Left ventricle myocardium superior (tissue), 1 donor: ENCODE measurements around the gene PLIN3. TPM values are rescaled to one million over a fixed set of nuclear protein-coding genes. Genes with fewer than 3 reads are reported as not detected.
"Not testable (repeated sequence)": the region's sequence is repeated elsewhere in the genome, so short reads cannot be mapped to it uniquely, and the experiment has no call there.

ENCODE experiments used
- ATAC-seq: fragments of 200-7000 bp; cut with Tn5 transposase; one replicate; pipeline ENCODE4 v1.9.1; 2020; ENCODE audit warnings: mild to moderate bottlenecking, moderate library complexity
- DNase-seq: peaks from one replicate; pipeline ENCODE4 v3.0.0-alpha.2; 2020
- intact Hi-C: fragments of 100-400 bp; cut with micrococcal nuclease; formaldehyde crosslinking; loops from one replicate; pipeline ENCODE4 v1.11.0; 2022
- total RNA-seq: library from RNA; stranded (reverse); fragmentation: NEBNext Ultra II Directional; extraction: Animal tissue kit (Norgen Biotek cat#: 25700); gene quantifications from one replicate; pipeline ENCODE4 v1.2.1, GENCODE V29; 2021
- donor health status: DM: no; HTN: yes; CAD: no; lungs with severe emphysema.

The PLIN3 gene
- total RNA-seq, 1 donor from 2014 or later = 25.8 TPM

GRCh38 chr19:4896372-4896771, 28.9 kb upstream of the PLIN3 start:
- DNase-seq (no peak), ATAC-seq (no peak)
- intact Hi-C loops = no loop called here

GRCh38 chr19:4892962-4893361, 25.5 kb upstream of the PLIN3 start:
- DNase-seq, intact Hi-C loops, ATAC-seq: not testable (repeated sequence)

GRCh38 chr19:4891066-4891465, 23.6 kb upstream of the PLIN3 start:
- ATAC-seq = peak; percentile 93
- intact Hi-C loops = no loop called here
- DNase-seq = peak; percentile 78

- intact Hi-C loops = no loop called here
- no peak for DNase-seq
- ATAC-seq = no peak
These were observed 21.8 kb upstream of the PLIN3 start for GRCh38 chr19:4889034-4889815.

- DNase-seq, ATAC-seq, intact Hi-C loops: not testable (repeated sequence)
These were observed 20.3 kb upstream of the PLIN3 start for GRCh38 chr19:4887803-4888202.

GRCh38 chr19:4884993-4885392, 17.5 kb upstream of the PLIN3 start:
- intact Hi-C loops, DNase-seq, ATAC-seq: not testable (repeated sequence)

GRCh38 chr19:4882874-4883273, 15.4 kb upstream of the PLIN3 start:
- DNase-seq, ATAC-seq, intact Hi-C loops: not testable (repeated sequence)

- intact Hi-C loops = loop anchor here (10.0 kb wide), 1 partner anchor 156 kb away; no protein-coding TSS in a partner anchor
- ATAC-seq (no peak), DNase-seq (no peak)
These were observed 11.6 kb upstream of the PLIN3 start for GRCh38 chr19:4879041-4879440.

- intact Hi-C loops = loop anchor here (10.0 kb wide), 1 partner anchor 156 kb away; no protein-coding TSS in a partner anchor
- peak; percentile 73 for DNase-seq
- ATAC-seq = peak; percentile 84
These were observed 11.1 kb upstream of the PLIN3 start for GRCh38 chr19:4878491-4878968.

GRCh38 chr19:4877753-4878490, 10.5 kb upstream of the PLIN3 start:
- intact Hi-C loops = loop anchor here (10.0 kb wide), 1 partner anchor 157 kb away; no protein-coding TSS in a partner anchor
- ATAC-seq (peak; percentile 93), DNase-seq (peak; percentile 77)

GRCh38 chr19:4873930-4874329, 6.5 kb upstream of the PLIN3 start:
- DNase-seq (no peak), ATAC-seq (no peak)
- intact Hi-C loops = loop anchor here (10.0 kb wide), 1 partner anchor 161 kb away; no protein-coding TSS in a partner anchor

- intact Hi-C loops = loop anchor here (10.0 kb wide), 1 partner anchor 163 kb away; no protein-coding TSS in a partner anchor
- ATAC-seq = no peak
- no peak for DNase-seq
These were observed 4.2 kb upstream of the PLIN3 start for GRCh38 chr19:4871711-4872110.

GRCh38 chr19:4870025-4870700, 2.7 kb upstream of the PLIN3 start:
- intact Hi-C loops = loop anchor here (10.0 kb wide), 1 partner anchor 165 kb away; no protein-coding TSS in a partner anchor
- ATAC-seq (no peak), DNase-seq (peak; percentile 38)

GRCh38 chr19:4868286-4868834, 893 bp upstream of the PLIN3 start:
- intact Hi-C loops = no loop called here
- DNase-seq (no peak), ATAC-seq (no peak)

- DNase-seq (peak; percentile 76), ATAC-seq (peak; percentile 39)
- intact Hi-C loops = no loop called here
These were observed 657 bp downstream of the PLIN3 start for GRCh38 chr19:4866595-4867424.

- no peak for ATAC-seq
- no peak for DNase-seq
- intact Hi-C loops = no loop called here
These were observed 6.3 kb downstream of the PLIN3 start for GRCh38 chr19:4861147-4861546.

- intact Hi-C loops = no loop called here
- DNase-seq = no peak
- ATAC-seq = no peak
These were observed 7.8 kb downstream of the PLIN3 start for GRCh38 chr19:4859697-4860096.

GRCh38 chr19:4856468-4856867, 11.0 kb downstream of the PLIN3 start:
- DNase-seq, intact Hi-C loops, ATAC-seq: not testable (repeated sequence)
